Testis (tissue), 2 donors: ENCODE measurements around the gene MRPL34.

Source experiments
- CTCF ChIP-seq, 3 experiments: fragments of 450-650 bp in 2 of 3; fragments of 200-600 bp in 1 of 3; sonication (generic) in 1 of 3; IDR thresholded peaks; one replicate each; pipeline ENCODE4 v1.5.1; 2016 to 2019; ENCODE audit warnings: antibody characterized with exemption in 3 of 3, mild to moderate bottlenecking in 2 of 3, moderate library complexity in 1 of 3
- POLR2A ChIP-seq: fragments of 450-650 bp; IDR thresholded peaks from one replicate; pipeline ENCODE4 v1.6.1; 2017; ENCODE audit warnings: antibody characterized with exemption, mild to moderate bottlenecking, moderate library complexity

GRCh38 chr19:17262557-17262956, 43.1 kb upstream of the MRPL34 start:
- no peak for TF ChIP-seq POLR2A
- no peak for TF ChIP-seq CTCF (IDR thresholded peaks at IDR 0.05)
